Measurements from ENCODE around the gene BRD1. TPM values are rescaled to one million over a fixed set of nuclear protein-coding genes. Genes with fewer than 3 reads are reported as not detected.

BRD1 gene
- total and polyA plus RNA-seq, 4 donors = 16.6 to 51.5 (median 28.1) TPM

- Histone ChIP-seq H3K27me3 (ENCODE audit: control insufficient read depth in 3 of 3, insufficient read depth in 3 of 3, low read length in 2 of 3) (no peaks in the 10 kb centered on the region), H3K9ac (ENCODE audit: insufficient read depth in 1 of 2, low read length in 2 of 2) (no peak overlapping the region), H3K4me3 (no peak overlapping the region), H3K27ac (ENCODE audit: low read depth in 1 of 2, low read length in 1 of 2) (no peak overlapping the region), H3K9me3 (ENCODE audit: control insufficient read depth in 4 of 4, insufficient read depth in 3 of 4, low read length in 3 of 4) (no peaks in the 10 kb centered on the region), H3K36me3 (ENCODE audit: control insufficient read depth in 4 of 4, insufficient read depth in 4 of 4, low read length in 4 of 4) (peaks cover 8 to 64% (median 23%) of the 10 kb centered on the region in 4 donors), H3K4me1 (ENCODE audit: control insufficient read depth in 5 of 5, insufficient read depth in 5 of 5, low read length in 5 of 5) (peaks cover 0 to 14% (median 6%) of the 10 kb centered on the region in 5 donors)
- TF ChIP-seq CTCF (IDR thresholded peaks at IDR 0.05; ENCODE audit: control extremely low read depth, extremely low read depth) = no peak
- ATAC-seq (ENCODE audit: insufficient read depth, low FRiP score) (no peak), DNase-seq (no peak)
- WGBS, 2 donors = 87 to 88% methylated on average over 34 of the region's 34 CpGs
These were observed 47.6 kb downstream of the BRD1 start for GRCh38 chr22:49779853-49780697.

- WGBS, 2 donors = 91 to 92% methylated on average over 13 of the region's 13 CpGs
- H3K36me3 ChIP-seq (ENCODE audit: control insufficient read depth in 4 of 4, insufficient read depth in 4 of 4, low read length in 4 of 4) = peaks cover 8 to 64% (median 28%) of the 10 kb centered on the region in 4 donors
- TF ChIP-seq CTCF (IDR thresholded peaks at IDR 0.05; ENCODE audit: control extremely low read depth, extremely low read depth) = no peak
These were observed 48.5 kb downstream of the BRD1 start for GRCh38 chr22:49779211-49779610.

GRCh38 chr22:49777569-49778249, 50.0 kb downstream of the BRD1 start:
- 91 to 93% methylated on average over 40 of the region's 40 CpGs for WGBS, 2 donors
- TF ChIP-seq CTCF (IDR thresholded peaks at IDR 0.05; ENCODE audit: control extremely low read depth, extremely low read depth) = no peak
- Histone ChIP-seq H3K9ac (ENCODE audit: insufficient read depth in 1 of 2, low read length in 2 of 2) (no peak overlapping the region), H3K4me3 (no peak overlapping the region), H3K27me3 (ENCODE audit: control insufficient read depth in 3 of 3, insufficient read depth in 3 of 3, low read length in 2 of 3) (no peaks in the 10 kb centered on the region), H3K27ac (ENCODE audit: low read depth in 1 of 2, low read length in 1 of 2) (no peak overlapping the region), H3K9me3 (ENCODE audit: control insufficient read depth in 4 of 4, insufficient read depth in 3 of 4, low read length in 3 of 4) (no peaks in the 10 kb centered on the region), H3K36me3 (ENCODE audit: control insufficient read depth in 4 of 4, insufficient read depth in 4 of 4, low read length in 4 of 4) (peaks cover 9 to 58% (median 25%) of the 10 kb centered on the region in 4 donors), H3K4me1 (ENCODE audit: control insufficient read depth in 5 of 5, insufficient read depth in 5 of 5, low read length in 5 of 5) (peaks cover 0 to 14% (median 6%) of the 10 kb centered on the region in 5 donors)
- ATAC-seq (ENCODE audit: insufficient read depth, low FRiP score) (no peak), DNase-seq (no peak)

More at GRCh38 chr22:49779211-49779610, 48.5 kb downstream of the BRD1 start:
- no peak overlapping the region for H3K4me3 ChIP-seq
- peaks cover 0 to 14% (median 6%) of the 10 kb centered on the region in 5 donors for H3K4me1 ChIP-seq (ENCODE audit: control insufficient read depth in 5 of 5, insufficient read depth in 5 of 5, low read length in 5 of 5)
- DNase-seq (no peak), ATAC-seq (ENCODE audit: insufficient read depth, low FRiP score) (no peak)
- no peaks in the 10 kb centered on the region for H3K9me3 ChIP-seq (ENCODE audit: control insufficient read depth in 4 of 4, insufficient read depth in 3 of 4, low read length in 3 of 4)
- no peak overlapping the region for H3K27ac ChIP-seq (ENCODE audit: low read depth in 1 of 2, low read length in 1 of 2)
- no peak overlapping the region for H3K9ac ChIP-seq (ENCODE audit: insufficient read depth in 1 of 2, low read length in 2 of 2)
- H3K27me3 ChIP-seq (ENCODE audit: control insufficient read depth in 3 of 3, insufficient read depth in 3 of 3, low read length in 2 of 3) = no peaks in the 10 kb centered on the region

Data from lung (tissue), 12 donors.